Measurements from ENCODE around the gene SHH. TPM values are rescaled to one million over a fixed set of nuclear protein-coding genes. Genes with fewer than 3 reads are reported as not detected.

Gene SHH
- total and polyA plus RNA-seq, 2 of the 4 experiments (the other 2 are of a cell fraction): under 0.01 to 0.03 TPM

GRCh38 chr7:155860840-155861479, 48.7 kb upstream of the SHH start:
- no peaks in the 10 kb centered on the region for H3K36me3 ChIP-seq (ENCODE audit: control insufficient read depth, insufficient read depth, low read length)
- no peaks in the 10 kb centered on the region for H4K20me1 ChIP-seq (ENCODE audit: insufficient read depth, low read length)
- H2BK5ac ChIP-seq (ENCODE audit: low read depth, low read length, poor library complexity, severe bottlenecking): no peak overlapping the region
- no peak overlapping the region for H4K5ac ChIP-seq (ENCODE audit: low read depth, low read length)
- H3K79me1 ChIP-seq (ENCODE audit: low read depth in 1 of 2, low read length in 2 of 2): no peaks in the 10 kb centered on the region
- POLR2A ChIA-PET (ENCODE audit: unreplicated experiment): no interaction called here
- H2BK120ac ChIP-seq (ENCODE audit: low read depth, low read length): no peak overlapping the region
- no peak overlapping the region for H2BK15ac ChIP-seq (ENCODE audit: low read depth, low read length)
- no peak overlapping the region for H3K18ac ChIP-seq (ENCODE audit: low read depth, low read length)
- no peak overlapping the region for H3K4ac ChIP-seq (ENCODE audit: low read depth, low read length)
- no peak overlapping the region for H3K56ac ChIP-seq (ENCODE audit: extremely low read depth, insufficient read depth, low read length)
- no peaks in the 10 kb centered on the region for H3K9me1 ChIP-seq (ENCODE audit: insufficient read depth, low read length)
- TF ChIP-seq CEBPB (IDR thresholded peaks at IDR 0.05; ENCODE audit: low read depth, low read length): peak; percentile 61
- TF ChIP-seq POLR2A (IDR thresholded peaks at IDR 0.05; ENCODE audit: low read depth, low read length): no peak
- in situ Hi-C loops (cut with MboI; ENCODE audit: low sequenced_read_pairs) (no loop called here), dilution Hi-C loops (cut with HindIII; ENCODE audit: low sequenced_read_pairs, unreplicated experiment) (no loop called here), intact Hi-C loops (cut with micrococcal nuclease) (no loop called here)
- H3K4me3 ChIP-seq (ENCODE audit: insufficient read depth, low read depth, low read length): no peak overlapping the region
- H3K27me3 ChIP-seq (ENCODE audit: control insufficient read depth, insufficient read depth, low read length): no peaks in the 10 kb centered on the region
- no peak overlapping the region for H2AFZ ChIP-seq (replicated peaks; ENCODE audit: low read length, poor library complexity)
- H3K27ac ChIP-seq (ENCODE audit: insufficient read depth, low read length): no peak overlapping the region
- peaks cover 5% of the 10 kb centered on the region; the same call in 1 of the 2 replicates for H3K4me1 ChIP-seq (ENCODE audit: control insufficient read depth, insufficient read depth, low read length)
- H3K9ac ChIP-seq (ENCODE audit: low read depth, low read length): no peak overlapping the region
- WGBS, 2 experiments (ENCODE audit: extremely low coverage in 2 of 2, insufficient read length in 1 of 2): 13% methylated on average over 4 of the region's 11 CpGs; no CpG with 5 or more reads in 1 of the 2 experiments
- H2AK5ac ChIP-seq (ENCODE audit: low read depth, low read length): no peak overlapping the region
- peak; percentile 64 for DNase-seq
- no peak overlapping the region for H4K8ac ChIP-seq (ENCODE audit: low read depth in 2 of 2, low read length in 2 of 2)
- peak overlapping the region; percentile 3 for H2AK9ac ChIP-seq (replicated peaks; ENCODE audit: low read depth, low read length, poor library complexity)
- peak; percentile 60 for ATAC-seq (ENCODE audit: low read depth)
- H2BK20ac ChIP-seq (ENCODE audit: low read depth, low read length): no peak overlapping the region
- no TSS peak for BruUV-seq (replicated peaks)
- H3K4me2 ChIP-seq (ENCODE audit: low read depth, low read length): no peak overlapping the region; the same call in 1 of the 2 replicates
- H3K9me3 ChIP-seq (ENCODE audit: control insufficient read depth, insufficient read depth, low read length): peaks cover 5% of the 10 kb centered on the region; the same call in 1 of the 2 replicates
- no peak overlapping the region for H3K14ac ChIP-seq (replicated peaks; ENCODE audit: low read depth, low read length)
- CTCF ChIA-PET: no interaction called here
- no peak overlapping the region for H3K23ac ChIP-seq (ENCODE audit: low read depth, low read length)
- no peak overlapping the region; the same call in 1 of the 2 replicates for H4K91ac ChIP-seq (ENCODE audit: insufficient read depth, low read depth, low read length)
